Activated naive CD4-positive, alpha-beta T cell treated with anti-CD3 and anti-CD28 coated beads, Interleukin-2, amount 10 ng/mL, durations not matched to agents 7 days and 5 days (primary cell): Measurements from ENCODE around the gene FOSL2.

Experiments used
- CTCF ChIA-PET: fragments of 350-600 bp; sonication (Branson Sonifier 250); formaldehyde crosslinking; loops from one replicate; lab custom pipeline; 2021; ENCODE audit warnings: antibody characterized with exemption; lab: Charles Lee
- DNase-seq: peaks from one replicate; pipeline ENCODE4 v3.0.0-alpha.2; 2020
- H3K27ac Mint-ChIP-seq: one replicate; pipeline ENCODE4 v1.8.0; 2021; ENCODE audit warnings: mild to moderate bottlenecking, moderate library complexity, mixed read lengths
- H3K27me3 Mint-ChIP-seq: one replicate; pipeline ENCODE4 v1.8.0; 2021; ENCODE audit warnings: mild to moderate bottlenecking, mixed read lengths
- H3K36me3 Mint-ChIP-seq: one replicate; pipeline ENCODE4 v1.8.0; 2021; ENCODE audit warnings: mixed read lengths
- H3K4me1 Mint-ChIP-seq: one replicate; pipeline ENCODE4 v1.8.0; 2021; ENCODE audit warnings: mixed read lengths
- H3K4me3 Mint-ChIP-seq: one replicate; pipeline ENCODE4 v1.8.0; 2021; ENCODE audit warnings: mild to moderate bottlenecking, moderate library complexity, mixed read lengths
- H3K9me3 Mint-ChIP-seq: one replicate; pipeline ENCODE4 v1.8.0; 2021; ENCODE audit warnings: mixed read lengths

The FOSL2 gene

GRCh38 chr2:28374331-28374730 is 18.3 kb upstream of the FOSL2 start:
- H3K4me1 Mint-ChIP-seq: peaks cover 23% of the 10 kb centered on the region
- H3K27ac Mint-ChIP-seq: no peak overlapping the region
- peaks cover 73% of the 10 kb centered on the region for H3K27me3 Mint-ChIP-seq
- CTCF ChIA-PET: no interaction called here
- H3K4me3 Mint-ChIP-seq: no peak overlapping the region
- DNase-seq: no peak
- H3K9me3 Mint-ChIP-seq: no peaks in the 10 kb centered on the region
- peaks cover 2% of the 10 kb centered on the region for H3K36me3 Mint-ChIP-seq

GRCh38 chr2:28375236-28375635 is 17.4 kb upstream of the FOSL2 start:
- DNase-seq: no peak
- CTCF ChIA-PET: interaction anchor here (1.0 kb wide), 1 partner anchor 78 kb away, joined by 3 read pairs; no protein-coding TSS in a partner anchor
- no peak overlapping the region for H3K27ac Mint-ChIP-seq

GRCh38 chr2:28375742-28376631 is 16.7 kb upstream of the FOSL2 start:
- CTCF ChIA-PET: interaction anchor here (1.0 to 1.1 kb wide), 2 partner anchors 16 to 77 kb away, joined by 3 read pairs; no protein-coding TSS in a partner anchor
- Mint-ChIP-seq H3K4me1 (peaks cover 34% of the 10 kb centered on the region), H3K9me3 (no peaks in the 10 kb centered on the region), H3K27me3 (peaks cover 65% of the 10 kb centered on the region), H3K4me3 (no peak overlapping the region), H3K36me3 (no peaks in the 10 kb centered on the region), H3K27ac (no peak overlapping the region)
- DNase-seq: no peak

More at GRCh38 chr2:28375236-28375635, 17.4 kb upstream of the FOSL2 start:
- Mint-ChIP-seq H3K9me3 (no peaks in the 10 kb centered on the region), H3K27me3 (peaks cover 64% of the 10 kb centered on the region), H3K36me3 (peaks cover 2% of the 10 kb centered on the region), H3K4me1 (peaks cover 30% of the 10 kb centered on the region), H3K4me3 (no peak overlapping the region)

- Mint-ChIP-seq H3K27me3 (peaks cover 70% of the 10 kb centered on the region), H3K4me1 (peaks cover 41% of the 10 kb centered on the region), H3K27ac (no peak overlapping the region), H3K36me3 (no peaks in the 10 kb centered on the region), H3K4me3 (no peak overlapping the region), H3K9me3 (no peaks in the 10 kb centered on the region)
- DNase-seq: no peak
- CTCF ChIA-PET: interaction anchor here (1.1 kb wide), 1 partner anchor 9 kb away, joined by 3 read pairs; no protein-coding TSS in a partner anchor
These were observed 15.4 kb upstream of the FOSL2 start for GRCh38 chr2:28377195-28377816.

GRCh38 chr2:28377984-28378678 is 14.5 kb upstream of the FOSL2 start:
- H3K4me3 Mint-ChIP-seq: no peak overlapping the region
- H3K36me3 Mint-ChIP-seq: no peaks in the 10 kb centered on the region
- no peak overlapping the region for H3K27ac Mint-ChIP-seq
- CTCF ChIA-PET: interaction anchor here (1.1 to 1.9 kb wide), 2 partner anchors 9 to 12 kb away, joined by 3 to 6 read pairs; no protein-coding TSS in a partner anchor
- H3K27me3 Mint-ChIP-seq: peaks cover 68% of the 10 kb centered on the region
- H3K4me1 Mint-ChIP-seq: peaks cover 50% of the 10 kb centered on the region
- DNase-seq: no peak
- no peaks in the 10 kb centered on the region for H3K9me3 Mint-ChIP-seq

GRCh38 chr2:28378679-28379584 is 13.7 kb upstream of the FOSL2 start:
- CTCF ChIA-PET: interaction anchor here (1.1 to 1.9 kb wide), 3 partner anchors 8 to 12 kb away, joined by 3 to 6 read pairs (median 3); no protein-coding TSS in a partner anchor
- DNase-seq: peak; percentile 35
- Mint-ChIP-seq H3K9me3 (no peaks in the 10 kb centered on the region), H3K27me3 (peaks cover 60% of the 10 kb centered on the region), H3K4me3 (no peak overlapping the region), H3K36me3 (no peaks in the 10 kb centered on the region), H3K4me1 (peaks cover 51% of the 10 kb centered on the region), H3K27ac (peak overlapping the region; percentile 85)

- H3K4me1 Mint-ChIP-seq: peaks cover 51% of the 10 kb centered on the region
- H3K36me3 Mint-ChIP-seq: no peaks in the 10 kb centered on the region
- H3K27ac Mint-ChIP-seq: no peak overlapping the region
- DNase-seq: no peak
- CTCF ChIA-PET: interaction anchor here (1.1 kb wide), 1 partner anchor 9 kb away, joined by 3 read pairs; no protein-coding TSS in a partner anchor
- no peaks in the 10 kb centered on the region for H3K9me3 Mint-ChIP-seq
- no peak overlapping the region for H3K4me3 Mint-ChIP-seq
- H3K27me3 Mint-ChIP-seq: peaks cover 55% of the 10 kb centered on the region
These were observed 12.4 kb upstream of the FOSL2 start for GRCh38 chr2:28380219-28380618.

GRCh38 chr2:28381225-28382180 is 11.2 kb upstream of the FOSL2 start:
- CTCF ChIA-PET: interaction anchor here (1.4 to 1.6 kb wide), 2 partner anchors 71 to 627 kb away, joined by 3 to 4 read pairs; no protein-coding TSS in a partner anchor
- Mint-ChIP-seq H3K4me1 (peaks cover 51% of the 10 kb centered on the region), H3K36me3 (no peaks in the 10 kb centered on the region), H3K9me3 (no peaks in the 10 kb centered on the region), H3K4me3 (no peak overlapping the region), H3K27me3 (peaks cover 47% of the 10 kb centered on the region), H3K27ac (no peak overlapping the region)
- no peak for DNase-seq

- no peak overlapping the region for H3K27ac Mint-ChIP-seq
- peaks cover 48% of the 10 kb centered on the region for H3K4me1 Mint-ChIP-seq
- H3K36me3 Mint-ChIP-seq: no peaks in the 10 kb centered on the region
- H3K9me3 Mint-ChIP-seq: no peaks in the 10 kb centered on the region
- H3K27me3 Mint-ChIP-seq: peaks cover 42% of the 10 kb centered on the region
- no peak for DNase-seq
- H3K4me3 Mint-ChIP-seq: no peak overlapping the region
- CTCF ChIA-PET: interaction anchor here (0.8 kb wide), 1 partner anchor 9 kb away, joined by 3 read pairs; no protein-coding TSS in a partner anchor
These were observed 9.9 kb upstream of the FOSL2 start for GRCh38 chr2:28382755-28383154.

- Mint-ChIP-seq H3K36me3 (no peaks in the 10 kb centered on the region), H3K9me3 (no peaks in the 10 kb centered on the region), H3K4me3 (no peak overlapping the region), H3K27ac (no peak overlapping the region), H3K27me3 (peaks cover 21% of the 10 kb centered on the region), H3K4me1 (peaks cover 27% of the 10 kb centered on the region)
- DNase-seq: no peak
- CTCF ChIA-PET: no interaction called here
These were observed 5.3 kb upstream of the FOSL2 start for GRCh38 chr2:28387082-28387960.

GRCh38 chr2:28389399-28390240 is 3.0 kb upstream of the FOSL2 start:
- Mint-ChIP-seq H3K27me3 (peaks cover 20% of the 10 kb centered on the region), H3K4me1 (peaks cover 17% of the 10 kb centered on the region), H3K36me3 (peaks cover 7% of the 10 kb centered on the region), H3K27ac (peak overlapping the region; percentile 90), H3K4me3 (peak overlapping the region; percentile 65), H3K9me3 (no peaks in the 10 kb centered on the region)
- DNase-seq: no peak
- CTCF ChIA-PET: interaction anchor here (1.0 to 1.8 kb wide), 2 partner anchors 9 to 707 kb away, joined by 3 to 6 read pairs; no protein-coding TSS in a partner anchor
